ENCODE data around the gene MICALL1. TPM values are rescaled to one million over a fixed set of nuclear protein-coding genes. Genes with fewer than 3 reads are reported as not detected.

MICALL1 gene
- total and polyA plus RNA-seq, 8 donors: 8.8 to 22.3 (median 19.2) TPM

- Histone ChIP-seq H3K9me3 (no peaks in the 10 kb centered on the region), H3K36me3 (peaks cover 0 to 22% (median 9%) of the 10 kb centered on the region in 3 donors), H3K27ac (peak overlapping the region in 1 of 4 donors; percentile 4), H3K4me1 (peaks cover 30 to 45% (median 35%) of the 10 kb centered on the region in 3 donors), H3K27me3 (no peaks in the 10 kb centered on the region), H3K4me3 (no peak overlapping the region)
- intact Hi-C loops (cut with DNase I): no loop called here
- ATAC-seq (no peak), FAIRE-seq (no peak), DNase-seq (no peak)
- TF ChIP-seq, protein P1, sequence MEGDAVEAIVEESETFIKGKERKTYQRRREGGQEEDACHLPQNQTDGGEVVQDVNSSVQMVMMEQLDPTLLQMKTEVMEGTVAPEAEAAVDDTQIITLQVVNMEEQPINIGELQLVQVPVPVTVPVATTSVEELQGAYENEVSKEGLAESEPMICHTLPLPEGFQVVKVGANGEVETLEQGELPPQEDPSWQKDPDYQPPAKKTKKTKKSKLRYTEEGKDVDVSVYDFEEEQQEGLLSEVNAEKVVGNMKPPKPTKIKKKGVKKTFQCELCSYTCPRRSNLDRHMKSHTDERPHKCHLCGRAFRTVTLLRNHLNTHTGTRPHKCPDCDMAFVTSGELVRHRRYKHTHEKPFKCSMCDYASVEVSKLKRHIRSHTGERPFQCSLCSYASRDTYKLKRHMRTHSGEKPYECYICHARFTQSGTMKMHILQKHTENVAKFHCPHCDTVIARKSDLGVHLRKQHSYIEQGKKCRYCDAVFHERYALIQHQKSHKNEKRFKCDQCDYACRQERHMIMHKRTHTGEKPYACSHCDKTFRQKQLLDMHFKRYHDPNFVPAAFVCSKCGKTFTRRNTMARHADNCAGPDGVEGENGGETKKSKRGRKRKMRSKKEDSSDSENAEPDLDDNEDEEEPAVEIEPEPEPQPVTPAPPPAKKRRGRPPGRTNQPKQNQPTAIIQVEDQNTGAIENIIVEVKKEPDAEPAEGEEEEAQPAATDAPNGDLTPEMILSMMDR (IDR thresholded peaks at IDR 0.05): no peak
- WGBS, 2 donors: 73 to 79% methylated on average over 27 to 32 of the region's 32 CpGs
Measured at GRCh38 chr22:37926771-37927636, 20.9 kb downstream of the MICALL1 start.

- DNase-seq (no peak), ATAC-seq (no peak), FAIRE-seq (no peak)
- no peaks in the 10 kb centered on the region for H3K27me3 ChIP-seq
- peaks cover 0 to 22% (median 9%) of the 10 kb centered on the region in 3 donors for H3K36me3 ChIP-seq
- no peak overlapping the region for H3K4me3 ChIP-seq
- H3K4me1 ChIP-seq: peaks cover 35 to 49% (median 40%) of the 10 kb centered on the region in 3 donors
- H3K27ac ChIP-seq: no peak overlapping the region
- 86 to 95% methylated on average over 5 of the region's 5 CpGs for WGBS, 2 donors
- intact Hi-C loops (cut with DNase I): no loop called here
- TF ChIP-seq, protein P1 (IDR thresholded peaks at IDR 0.05): no peak
- H3K9me3 ChIP-seq: no peaks in the 10 kb centered on the region
Measured at GRCh38 chr22:37927637-37927936, 21.5 kb downstream of the MICALL1 start.

DNA sequence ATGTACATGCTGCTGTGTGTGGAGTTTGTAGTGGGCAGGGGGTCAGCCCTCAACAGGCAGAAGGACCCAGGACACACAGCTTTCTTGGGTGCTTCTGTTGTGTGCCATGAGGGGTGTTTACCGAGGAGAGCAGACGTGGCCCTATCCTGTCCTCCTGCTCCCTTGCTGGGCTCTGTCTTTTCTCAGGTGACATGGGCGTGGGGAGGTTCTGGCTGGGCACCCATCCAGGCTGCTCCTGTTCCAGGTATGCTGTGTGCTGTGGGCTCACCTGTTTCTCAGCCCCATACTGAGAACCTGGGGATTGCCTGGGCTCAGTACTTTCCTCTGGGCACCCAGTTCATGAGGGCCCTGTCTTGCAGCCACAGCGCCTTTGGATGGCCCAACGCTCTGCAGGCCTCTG lies 23.3 kb downstream of the MICALL1 start:
- WGBS, 2 donors: 39 to 42% methylated on average over 5 of the region's 5 CpGs
- Histone ChIP-seq H3K27ac (peak overlapping the region; percentile 47 to 71 (median 58)), H3K27me3 (no peaks in the 10 kb centered on the region), H3K4me3 (no peak overlapping the region), H3K9me3 (no peaks in the 10 kb centered on the region), H3K4me1 (peaks cover 45 to 66% (median 56%) of the 10 kb centered on the region in 3 donors), H3K36me3 (peaks cover 0 to 14% (median 9%) of the 10 kb centered on the region in 3 donors)
- FAIRE-seq: no peak
- TF ChIP-seq, protein P1 (IDR thresholded peaks at IDR 0.05): no peak
- intact Hi-C loops (cut with DNase I): no loop called here
- peak in 5 of 6 donors; percentile 55 to 78 (median 71) for DNase-seq
- peak; percentile 15 to 38 (median 28) for ATAC-seq

DNA sequence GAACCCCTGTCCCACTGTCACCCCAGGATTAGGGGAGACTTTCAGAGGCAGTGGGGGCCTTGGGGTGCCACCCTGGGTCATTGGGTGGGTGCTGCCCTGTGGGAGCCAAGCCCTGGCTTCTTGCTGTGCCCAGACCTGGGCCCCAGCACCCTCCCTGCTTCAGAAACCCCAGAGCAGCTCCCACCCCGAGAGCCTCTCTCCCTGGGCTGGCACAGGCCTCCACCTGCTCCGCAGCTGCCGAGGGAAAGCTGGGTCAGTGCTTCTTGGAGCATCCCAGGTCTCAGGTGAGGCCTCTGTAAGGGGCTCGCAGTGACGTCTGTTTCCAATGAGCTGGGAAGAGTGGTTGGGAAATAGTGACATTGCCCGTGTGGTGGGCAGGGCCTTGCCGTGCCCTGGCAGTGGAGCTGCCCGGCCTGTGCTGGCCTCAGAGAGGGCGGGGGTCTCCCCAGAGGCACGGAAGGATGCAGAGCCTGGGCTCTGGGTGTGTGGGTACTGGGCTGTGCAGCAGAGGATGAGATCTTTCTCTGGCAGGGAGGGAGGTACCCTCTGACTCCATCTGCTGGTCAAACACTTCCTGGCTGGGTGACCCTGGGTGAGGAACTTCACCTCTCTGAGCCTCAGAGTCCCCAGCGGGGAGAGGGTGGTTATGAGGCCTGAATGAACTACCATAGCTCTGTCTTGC lies 24.3 kb downstream of the MICALL1 start:
- Histone ChIP-seq H3K4me1 (peaks cover 40 to 58% (median 50%) of the 10 kb centered on the region in 3 donors), H3K27me3 (no peaks in the 10 kb centered on the region), H3K9me3 (no peaks in the 10 kb centered on the region), H3K27ac (peak overlapping the region; percentile 47 to 71 (median 58)), H3K36me3 (peaks cover 0 to 14% (median 9%) of the 10 kb centered on the region in 3 donors), H3K4me3 (no peak overlapping the region)
- TF ChIP-seq, protein P1 (IDR thresholded peaks at IDR 0.05): peak in 2 of 4 donors; percentile 15 to 17
- WGBS, 2 donors: 37 to 42% methylated on average over 11 of the region's 11 CpGs
- FAIRE-seq (no peak), ATAC-seq (peak; percentile 30 to 49 (median 46)), DNase-seq (peak in 2 of 6 donors; percentile 52 to 58)
- intact Hi-C loops (cut with DNase I): loop anchor here in 1 of 3 donors (10.0 kb wide), 1 partner anchor 116 kb away; no protein-coding TSS in a partner anchor
